Activated CD8-positive, alpha-beta memory T cell treated with anti-CD3 and anti-CD28 coated beads for 4 hours (primary cell): ENCODE data around the gene SCRN1.
"Not testable (repeated sequence)": the region's sequence is repeated elsewhere in the genome, so short reads cannot be mapped to it uniquely, and the experiment has no call there.

Experiments
- DNase-seq, 2 donors: peaks; one replicate each; pipeline ENCODE4 v3.0.0-alpha.2; 2020; ENCODE audit warnings: low read depth in 2 of 2

SCRN1 gene

DNA sequence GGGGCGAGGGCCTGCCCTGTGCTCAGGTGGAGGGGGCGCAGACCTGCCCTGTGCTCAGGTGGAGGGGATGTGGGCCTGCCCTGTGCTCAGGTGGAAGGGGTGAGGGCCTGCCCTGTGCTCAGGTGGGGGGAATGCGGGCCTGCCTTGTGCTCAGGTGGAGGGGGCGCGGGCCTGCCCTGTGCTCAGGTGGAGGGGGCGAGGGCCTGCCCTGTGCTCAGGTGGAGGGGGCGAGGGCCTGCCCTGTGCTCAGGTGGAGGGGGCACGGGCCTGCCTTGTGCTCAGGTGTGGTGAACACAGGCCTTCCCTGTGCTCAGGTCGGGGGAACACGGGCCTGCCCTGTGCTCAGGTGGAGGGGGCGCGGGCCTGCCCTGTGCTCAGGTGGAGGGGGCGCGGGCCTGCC lies 98.8 kb downstream of the SCRN1 start:
- DNase-seq = not testable (repeated sequence)

GRCh38 chr7:29890251-29890650 lies 99.3 kb downstream of the SCRN1 start:
- no peak for DNase-seq

DNA sequence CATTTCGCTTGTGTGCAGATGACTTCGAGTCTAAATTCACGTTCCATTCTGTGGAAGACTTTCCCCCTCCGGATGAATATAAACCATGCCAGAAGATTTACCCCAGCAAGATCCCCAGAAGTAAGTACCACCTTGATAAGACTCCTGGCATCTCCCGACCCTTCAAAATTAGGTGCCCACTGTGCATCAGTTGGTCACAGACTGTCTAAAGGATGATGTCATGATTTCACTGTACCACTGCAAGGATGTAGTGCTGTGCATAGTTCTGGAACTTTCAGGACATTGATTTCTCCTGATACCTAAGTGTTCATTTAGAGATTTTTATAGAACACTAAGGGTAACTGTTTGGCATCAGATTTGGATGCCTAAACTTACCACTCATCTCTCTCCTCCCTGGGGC lies 100.3 kb downstream of the SCRN1 start:
- DNase-seq = no peak

DNA sequence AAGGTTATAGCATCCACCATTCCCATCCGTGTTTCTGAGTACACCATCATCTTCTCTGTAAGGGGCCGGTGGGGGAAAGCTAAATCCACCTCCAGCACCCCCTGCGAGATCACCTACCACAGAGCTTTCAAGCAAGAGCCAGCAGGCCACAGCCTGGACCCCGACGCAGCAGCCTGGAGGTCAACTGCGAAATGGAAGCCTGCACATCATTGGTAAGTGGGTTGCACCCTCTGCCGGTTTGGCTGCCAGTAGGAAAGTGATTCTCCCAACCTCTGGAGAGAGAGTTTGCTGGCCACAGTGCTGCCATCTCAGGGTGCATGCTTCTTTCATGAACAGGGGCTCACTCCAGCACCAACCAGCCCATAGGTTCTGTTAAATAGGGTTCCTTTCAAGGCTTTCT lies 101.6 kb downstream of the SCRN1 start:
- DNase-seq = no peak

DNA sequence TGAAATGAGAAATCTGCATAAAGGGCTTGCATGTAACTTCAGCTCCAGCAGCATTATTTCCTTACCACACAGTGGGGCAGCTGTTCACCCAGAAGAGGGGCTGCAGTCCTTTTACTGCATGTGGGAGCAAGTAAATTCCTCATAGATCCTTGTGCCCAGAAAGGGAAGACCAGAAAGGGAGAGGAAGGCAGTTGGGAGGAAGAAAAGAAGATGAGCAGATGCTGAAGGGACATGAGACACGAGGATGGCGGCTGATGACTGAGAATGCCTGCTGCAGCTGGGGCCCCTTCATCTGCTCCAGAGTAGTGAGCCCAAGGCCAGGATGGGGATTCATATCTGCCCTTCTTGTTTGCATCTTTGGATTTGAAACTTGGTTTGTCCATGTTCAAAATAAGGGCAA lies 102.8 kb downstream of the SCRN1 start:
- DNase-seq = no peak

DNA sequence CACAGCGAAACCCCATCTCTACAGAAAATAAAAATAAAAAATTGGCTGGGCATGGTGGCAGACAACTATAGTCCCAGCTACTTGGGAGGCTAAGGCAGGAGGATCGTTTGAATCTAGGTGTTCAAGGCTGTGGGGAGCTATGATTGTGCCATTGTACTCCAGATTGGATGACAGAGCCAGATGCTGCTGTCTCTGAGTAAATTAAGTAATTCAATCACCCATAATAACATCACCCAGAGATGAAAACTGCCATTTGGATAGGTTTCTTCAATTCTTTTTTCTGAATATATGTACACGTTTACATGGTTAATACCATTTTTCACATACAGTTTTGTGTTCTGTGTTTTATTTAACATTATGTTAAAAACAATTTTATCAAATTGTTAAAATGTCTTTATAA lies 104.0 kb downstream of the SCRN1 start:
- no peak for DNase-seq

- no peak for DNase-seq
Observed at GRCh38 chr7:29884399-29885272, 105.0 kb downstream of the SCRN1 start.

DNA sequence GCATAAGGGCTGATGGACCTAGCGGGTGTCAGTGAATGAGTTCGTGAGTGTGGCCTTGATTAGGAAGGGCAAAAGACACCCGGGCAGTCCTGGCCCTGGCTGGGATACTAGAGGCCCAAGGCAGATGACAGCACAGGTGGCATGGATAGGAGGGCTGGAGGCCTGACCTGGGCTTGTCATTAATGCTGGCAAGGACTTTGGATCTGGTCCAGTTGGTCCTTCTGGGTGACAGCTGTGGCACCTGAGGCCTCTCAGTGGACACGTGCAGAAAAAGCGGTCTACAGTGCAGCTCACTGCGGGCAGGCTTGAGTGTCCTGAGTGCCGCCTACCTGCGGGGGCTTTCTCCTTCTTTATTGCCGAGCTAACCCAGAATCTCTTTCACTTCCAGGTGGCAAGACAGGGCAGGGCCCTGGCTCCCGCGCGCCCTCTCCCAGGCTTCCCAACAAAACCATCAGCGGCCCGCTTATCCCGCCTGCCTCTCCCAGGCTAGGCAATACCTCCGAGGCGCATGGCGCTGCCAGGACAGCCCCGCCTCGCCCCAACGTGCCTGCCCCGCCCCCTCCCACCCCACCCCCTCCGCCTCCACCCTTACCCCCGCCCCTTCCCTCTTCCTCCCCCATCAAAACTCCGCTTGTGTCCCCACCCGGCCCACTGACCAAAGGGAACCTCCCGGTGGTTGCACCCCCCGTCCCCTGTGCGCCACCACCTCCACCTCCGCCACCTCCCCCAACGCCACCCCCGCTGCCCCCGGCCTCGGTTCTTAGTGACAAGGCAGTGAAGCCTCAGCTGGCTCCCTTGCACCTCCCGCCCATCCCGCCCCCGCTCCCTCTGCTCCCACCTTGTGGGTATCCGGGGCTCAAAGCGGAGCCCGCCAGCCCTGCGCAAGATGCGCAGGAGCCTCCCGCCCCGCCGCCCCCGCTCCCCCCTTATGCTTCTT lies 105.9 kb downstream of the SCRN1 start:
- no peak for DNase-seq

DNA sequence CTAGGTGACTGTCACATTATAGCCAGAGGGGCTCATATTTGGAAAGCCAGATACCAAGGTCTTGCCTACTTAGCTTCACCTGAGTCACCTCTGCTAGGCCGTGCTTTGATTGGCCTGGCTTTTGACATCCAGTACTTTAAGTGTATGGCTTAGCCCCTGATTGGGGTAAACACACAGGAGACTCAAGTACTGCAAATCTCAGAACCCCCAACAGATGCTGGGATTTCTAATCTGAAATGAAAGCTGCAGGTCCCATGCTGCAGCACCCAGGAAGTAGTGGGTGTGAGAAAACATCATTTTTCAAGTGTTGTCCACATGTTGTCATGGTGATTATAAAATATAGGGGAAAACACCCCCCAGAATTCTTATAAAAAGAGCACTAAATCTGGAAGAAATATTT lies 107.1 kb downstream of the SCRN1 start:
- DNase-seq = no peak

- no peak for DNase-seq
Observed at GRCh38 chr7:29881724-29882123, 107.9 kb downstream of the SCRN1 start.

DNA sequence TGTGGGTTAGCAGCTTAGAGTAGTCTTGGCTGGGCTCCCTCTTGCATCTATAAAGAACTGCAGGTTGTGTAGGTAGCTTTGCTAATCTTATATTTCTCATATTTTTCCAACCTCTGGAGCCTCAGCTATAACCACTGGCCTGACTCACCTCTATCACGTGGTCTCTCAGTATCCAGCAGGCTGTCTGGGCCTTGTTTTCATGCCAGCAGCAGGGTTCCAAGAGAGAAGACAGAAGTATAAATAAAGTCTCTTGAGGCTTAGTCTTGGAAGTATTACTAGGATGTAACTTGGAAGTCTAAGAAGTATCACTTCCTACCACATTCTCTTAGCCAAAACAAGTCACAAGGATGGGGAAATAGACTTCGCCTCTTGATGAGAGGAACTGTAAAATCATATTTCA lies 110.0 kb downstream of the SCRN1 start:
- DNase-seq = no peak

DNA sequence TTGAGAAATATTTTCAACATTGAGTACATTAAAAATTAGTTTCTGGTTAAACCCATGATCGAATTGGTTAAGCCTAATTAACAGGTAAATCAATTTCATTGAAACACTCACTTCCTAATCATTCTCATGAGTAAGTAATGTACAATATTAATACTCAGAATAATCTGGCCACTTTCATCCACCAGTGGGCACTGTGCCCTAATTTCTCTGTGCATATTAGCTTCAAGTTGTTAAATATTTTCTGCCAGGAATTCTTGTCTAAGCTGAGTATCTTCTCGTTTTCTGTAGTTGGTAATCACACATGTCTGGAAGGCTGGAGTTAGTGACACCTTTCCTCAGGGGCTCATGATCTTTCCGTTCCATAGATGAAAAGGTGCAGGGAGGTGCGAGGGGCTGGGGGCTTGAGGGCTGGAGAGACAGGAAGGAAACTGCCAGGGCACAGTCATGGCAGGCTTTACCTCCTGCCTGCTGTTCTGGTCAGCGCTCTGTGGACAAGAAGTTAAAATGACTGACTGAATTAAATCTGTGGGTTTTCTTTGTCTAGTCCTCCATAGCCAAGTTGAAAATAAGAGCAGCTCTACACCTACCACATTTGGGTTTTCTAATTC lies 111.4 kb downstream of the SCRN1 start:
- DNase-seq = no peak

GRCh38 chr7:29877196-29877595 lies 112.4 kb downstream of the SCRN1 start:
- no peak for DNase-seq

DNA sequence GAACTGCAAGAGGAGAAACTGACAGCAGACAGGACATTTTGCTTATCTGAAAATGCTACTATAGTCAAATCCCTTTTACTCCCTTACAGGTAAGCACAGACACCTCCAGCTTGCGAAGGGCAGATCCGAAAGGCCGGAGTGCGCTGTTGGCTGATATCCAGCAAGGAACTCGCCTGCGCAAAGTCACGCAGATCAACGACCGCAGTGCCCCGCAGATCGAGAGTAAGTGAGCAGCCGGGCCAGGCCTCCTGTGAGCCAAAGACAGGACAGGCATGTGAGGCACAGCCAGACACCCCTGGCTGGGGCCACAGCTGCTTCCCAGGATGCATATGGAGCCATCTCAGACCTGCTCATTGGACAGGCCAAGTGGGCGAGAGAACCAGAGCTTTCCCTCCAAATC lies 113.9 kb downstream of the SCRN1 start:
- no peak for DNase-seq

- no peak for DNase-seq
Observed at GRCh38 chr7:29873644-29874294, 115.8 kb downstream of the SCRN1 start.

DNA sequence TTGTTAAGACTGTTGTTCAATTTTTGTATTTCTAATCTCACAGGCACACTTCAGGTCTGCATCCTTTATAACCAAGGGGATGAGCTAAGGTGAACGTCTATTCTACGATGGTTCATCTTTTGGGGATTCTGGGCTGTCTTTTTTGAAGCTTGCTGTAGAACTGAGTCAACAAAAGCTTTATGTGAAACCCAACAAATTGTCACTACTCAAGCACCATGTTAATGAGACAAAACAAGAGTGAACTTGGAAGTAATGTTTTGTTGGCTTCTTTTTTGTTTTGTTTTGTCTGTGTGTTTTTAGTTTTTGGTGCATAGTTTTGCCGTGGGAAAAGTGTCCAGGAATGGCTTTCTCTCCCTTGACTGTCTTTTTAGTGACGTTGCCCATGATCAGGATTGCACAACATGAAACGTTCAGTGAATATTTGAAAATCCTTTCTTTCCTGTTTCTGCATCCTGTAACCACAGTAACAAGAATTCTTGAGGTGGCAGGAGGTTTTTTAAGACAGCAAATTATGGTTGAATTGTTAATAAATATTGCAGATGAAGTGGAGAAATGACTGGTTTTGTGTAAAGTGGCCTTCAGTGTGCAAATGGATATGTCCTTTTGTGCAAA lies 117.7 kb downstream of the SCRN1 start:
- DNase-seq = no peak
